Uterus (tissue), 4 donors: ENCODE data around the gene GSTO2. TPM values are rescaled to one million over a fixed set of nuclear protein-coding genes. Genes with fewer than 3 reads are reported as not detected.

Source experiments
- DNase-seq, 2 donors: peaks; one replicate each; pipeline ENCODE4 v3.0.0-alpha.2; 2019 to 2020
- H3K27ac ChIP-seq, 2 donors: fragments of 200-600 bp; sonication (generic); 1 replicate in 1 of 2; 2 replicates in 1 of 2; pipeline ENCODE4 v1.5.1; 2016 to 2018
- H3K27me3 ChIP-seq, 2 donors: fragments of 200-600 bp; sonication (generic); one replicate each; pipeline ENCODE4 v1.5.1; 2018 to 2019; ENCODE audit warnings: control low read depth in 1 of 2
- H3K36me3 ChIP-seq, 2 donors: fragments of 200-600 bp; sonication (generic); one replicate each; pipeline ENCODE4 v1.5.1; 2019; ENCODE audit warnings: control low read depth in 1 of 2
- H3K4me1 ChIP-seq, 2 donors: fragments of 200-600 bp; sonication (generic); one replicate each; pipeline ENCODE4 v1.5.1; 2018 to 2019; ENCODE audit warnings: control low read depth in 1 of 2
- H3K4me3 ChIP-seq, 2 donors: fragments of 200-600 bp; sonication (generic); 1 replicate in 1 of 2; 2 replicates in 1 of 2; pipeline ENCODE4 v1.5.1; 2018 to 2019; ENCODE audit warnings: mild to moderate bottlenecking in 1 of 2
- H3K9me3 ChIP-seq, 2 donors: fragments of 200-600 bp; sonication (generic); one replicate each; pipeline ENCODE4 v1.5.1; 2019; ENCODE audit warnings: control low read depth in 1 of 2
- POLR2A ChIP-seq, 2 donors: fragments of 450-650 bp; IDR thresholded peaks; one replicate each; pipeline ENCODE4 v1.6.1; 2016; ENCODE audit warnings: antibody characterized with exemption in 2 of 2, mild to moderate bottlenecking in 1 of 2, moderate library complexity in 1 of 2
- intact Hi-C: fragments of 100-400 bp; cut with DNase I; formaldehyde crosslinking; loops from one replicate; pipeline ENCODE4 v1.15.1; 2023; ENCODE audit warnings: low total_unique reads
- total RNA-seq, 4 donors: library from RNA; depleted of rRNA in 3 of 4; stranded (reverse); fragments of >200 nt in 3 of 4; gene quantifications; one replicate each; pipeline versions ENCODE4 v1.1.0 to v1.2.4, GENCODE V29; 2014 to 2023
- TF ChIP-seq, protein P1 (sequence below), 4 experiments: fragments of 200-600 bp in 2 of 4; fragments of 450-650 bp in 2 of 4; sonication (generic) in 2 of 4; IDR thresholded peaks; one replicate each; pipeline ENCODE4 v1.5.1; 2016 to 2019; ENCODE audit warnings: antibody characterized with exemption in 4 of 4, mild to moderate bottlenecking in 2 of 4, moderate library complexity in 1 of 4
- donor health status: DM: yes; HTN: yes; CAD: no.

GSTO2 gene
- total RNA-seq, 4 donors from 2014 or later = under 0.01 to 10.6 (median 5.6) TPM; not detected in 1

DNA sequence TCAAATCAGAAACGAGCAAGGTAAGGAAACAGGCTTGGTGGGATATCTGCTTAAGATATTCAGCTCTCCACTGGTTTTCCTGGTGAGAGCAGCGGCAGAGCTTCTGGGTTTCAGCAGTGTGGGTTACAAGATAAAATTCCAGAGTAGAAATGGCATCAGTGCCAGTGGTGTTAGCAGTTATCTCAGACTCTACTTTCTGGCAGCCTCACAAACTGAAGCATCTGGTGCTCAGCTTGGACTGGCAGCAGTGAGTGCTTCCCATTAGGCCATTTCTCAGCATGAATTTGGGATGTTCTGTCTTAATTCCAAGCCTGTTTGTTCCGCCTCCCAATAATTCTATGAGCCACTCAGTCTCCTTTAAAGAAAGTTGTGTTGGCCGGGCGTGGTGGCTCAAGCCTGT, 6.9 kb upstream of the GSTO2 start:
- Histone ChIP-seq H3K9me3 (no peaks in the 10 kb centered on the region), H3K27ac (no peak overlapping the region), H3K27me3 (no peaks in the 10 kb centered on the region), H3K36me3 (no peaks in the 10 kb centered on the region), H3K4me1 (peaks cover 0 to 2% of the 10 kb centered on the region in 2 donors), H3K4me3 (no peak overlapping the region)
- intact Hi-C loops = no loop called here
- no peak for DNase-seq
- no peak for TF ChIP-seq POLR2A (IDR thresholded peaks at IDR 0.05)
- TF ChIP-seq, protein P1, sequence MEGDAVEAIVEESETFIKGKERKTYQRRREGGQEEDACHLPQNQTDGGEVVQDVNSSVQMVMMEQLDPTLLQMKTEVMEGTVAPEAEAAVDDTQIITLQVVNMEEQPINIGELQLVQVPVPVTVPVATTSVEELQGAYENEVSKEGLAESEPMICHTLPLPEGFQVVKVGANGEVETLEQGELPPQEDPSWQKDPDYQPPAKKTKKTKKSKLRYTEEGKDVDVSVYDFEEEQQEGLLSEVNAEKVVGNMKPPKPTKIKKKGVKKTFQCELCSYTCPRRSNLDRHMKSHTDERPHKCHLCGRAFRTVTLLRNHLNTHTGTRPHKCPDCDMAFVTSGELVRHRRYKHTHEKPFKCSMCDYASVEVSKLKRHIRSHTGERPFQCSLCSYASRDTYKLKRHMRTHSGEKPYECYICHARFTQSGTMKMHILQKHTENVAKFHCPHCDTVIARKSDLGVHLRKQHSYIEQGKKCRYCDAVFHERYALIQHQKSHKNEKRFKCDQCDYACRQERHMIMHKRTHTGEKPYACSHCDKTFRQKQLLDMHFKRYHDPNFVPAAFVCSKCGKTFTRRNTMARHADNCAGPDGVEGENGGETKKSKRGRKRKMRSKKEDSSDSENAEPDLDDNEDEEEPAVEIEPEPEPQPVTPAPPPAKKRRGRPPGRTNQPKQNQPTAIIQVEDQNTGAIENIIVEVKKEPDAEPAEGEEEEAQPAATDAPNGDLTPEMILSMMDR (IDR thresholded peaks at IDR 0.05) = no peak

GRCh38 chr10:104264783-104265182, 4.2 kb upstream of the GSTO2 start:
- H3K27ac ChIP-seq = no peak overlapping the region
- H3K9me3 ChIP-seq = no peaks in the 10 kb centered on the region
- no peaks in the 10 kb centered on the region for H3K4me1 ChIP-seq
- no peak overlapping the region for H3K4me3 ChIP-seq
- intact Hi-C loops = no loop called here
- no peak for DNase-seq
- no peak for TF ChIP-seq POLR2A (IDR thresholded peaks at IDR 0.05)
- TF ChIP-seq, protein P1 (IDR thresholded peaks at IDR 0.05) = no peak
- no peaks in the 10 kb centered on the region for H3K36me3 ChIP-seq
- no peaks in the 10 kb centered on the region for H3K27me3 ChIP-seq

- no peak for DNase-seq
- intact Hi-C loops = no loop called here
- peak overlapping the region in 1 of 2 donors; percentile 77 for H3K27ac ChIP-seq
- no peaks in the 10 kb centered on the region for H3K36me3 ChIP-seq
- H3K4me3 ChIP-seq = peak overlapping the region; percentile 70 to 75
- TF ChIP-seq, protein P1 (IDR thresholded peaks at IDR 0.05) = no peak
- no peak for TF ChIP-seq POLR2A (IDR thresholded peaks at IDR 0.05)
- H3K4me1 ChIP-seq = no peaks in the 10 kb centered on the region
- H3K27me3 ChIP-seq = no peaks in the 10 kb centered on the region
- no peaks in the 10 kb centered on the region for H3K9me3 ChIP-seq
Observed at GRCh38 chr10:104267721-104268404, 1.1 kb upstream of the GSTO2 start.

DNA sequence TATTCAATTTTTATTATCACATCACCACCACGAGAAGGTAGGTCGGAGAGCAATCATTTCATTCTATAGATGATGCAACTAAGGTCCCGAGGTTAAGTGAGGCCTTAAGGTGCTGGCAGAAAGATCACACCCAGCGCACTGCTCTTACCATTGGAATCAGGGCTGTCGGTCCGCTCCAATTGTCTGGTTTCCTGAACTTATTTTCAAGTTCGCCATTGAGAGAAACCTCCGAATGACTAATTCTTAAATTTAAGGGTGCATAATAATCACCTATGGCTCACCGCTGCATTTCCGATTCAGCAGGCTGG, 625 bp upstream of the GSTO2 start:
- peak overlapping the region; percentile 77 to 89 for H3K27ac ChIP-seq
- no peaks in the 10 kb centered on the region for H3K36me3 ChIP-seq
- TF ChIP-seq POLR2A (IDR thresholded peaks at IDR 0.05) = no peak
- TF ChIP-seq, protein P1 (IDR thresholded peaks at IDR 0.05) = no peak
- no peaks in the 10 kb centered on the region for H3K27me3 ChIP-seq
- peak overlapping the region; percentile 70 to 75 for H3K4me3 ChIP-seq
- H3K9me3 ChIP-seq = no peaks in the 10 kb centered on the region
- no peaks in the 10 kb centered on the region for H3K4me1 ChIP-seq
- intact Hi-C loops = no loop called here
- no peak for DNase-seq

- no peak overlapping the region for H3K27ac ChIP-seq
- intact Hi-C loops = no loop called here
- H3K9me3 ChIP-seq = no peaks in the 10 kb centered on the region
- no peak for TF ChIP-seq POLR2A (IDR thresholded peaks at IDR 0.05)
- DNase-seq = no peak
- no peak overlapping the region for H3K4me3 ChIP-seq
- no peaks in the 10 kb centered on the region for H3K36me3 ChIP-seq
- H3K4me1 ChIP-seq = no peaks in the 10 kb centered on the region
- H3K27me3 ChIP-seq = no peaks in the 10 kb centered on the region
Observed at GRCh38 chr10:104273286-104273685, 4.3 kb downstream of the GSTO2 start.
